GM19099 (cell line): ENCODE data around the gene ESYT2.
A peak's percentile ranks its signal among the peaks of the same experiment; 100 is the strongest.

Experiments
- POLR2A ChIP-seq: IDR thresholded peaks from 3 replicates; pipeline ENCODE4 v1.6.1; 2011; ENCODE audit warnings: low read depth; ENCODE audit not compliant: insufficient read length; ENCODE audit errors: extremely low read depth

ESYT2 gene, protein sequence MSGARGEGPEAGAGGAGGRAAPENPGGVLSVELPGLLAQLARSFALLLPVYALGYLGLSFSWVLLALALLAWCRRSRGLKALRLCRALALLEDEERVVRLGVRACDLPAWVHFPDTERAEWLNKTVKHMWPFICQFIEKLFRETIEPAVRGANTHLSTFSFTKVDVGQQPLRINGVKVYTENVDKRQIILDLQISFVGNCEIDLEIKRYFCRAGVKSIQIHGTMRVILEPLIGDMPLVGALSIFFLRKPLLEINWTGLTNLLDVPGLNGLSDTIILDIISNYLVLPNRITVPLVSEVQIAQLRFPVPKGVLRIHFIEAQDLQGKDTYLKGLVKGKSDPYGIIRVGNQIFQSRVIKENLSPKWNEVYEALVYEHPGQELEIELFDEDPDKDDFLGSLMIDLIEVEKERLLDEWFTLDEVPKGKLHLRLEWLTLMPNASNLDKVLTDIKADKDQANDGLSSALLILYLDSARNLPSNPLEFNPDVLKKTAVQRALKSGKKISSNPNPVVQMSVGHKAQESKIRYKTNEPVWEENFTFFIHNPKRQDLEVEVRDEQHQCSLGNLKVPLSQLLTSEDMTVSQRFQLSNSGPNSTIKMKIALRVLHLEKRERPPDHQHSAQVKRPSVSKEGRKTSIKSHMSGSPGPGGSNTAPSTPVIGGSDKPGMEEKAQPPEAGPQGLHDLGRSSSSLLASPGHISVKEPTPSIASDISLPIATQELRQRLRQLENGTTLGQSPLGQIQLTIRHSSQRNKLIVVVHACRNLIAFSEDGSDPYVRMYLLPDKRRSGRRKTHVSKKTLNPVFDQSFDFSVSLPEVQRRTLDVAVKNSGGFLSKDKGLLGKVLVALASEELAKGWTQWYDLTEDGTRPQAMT

DNA sequence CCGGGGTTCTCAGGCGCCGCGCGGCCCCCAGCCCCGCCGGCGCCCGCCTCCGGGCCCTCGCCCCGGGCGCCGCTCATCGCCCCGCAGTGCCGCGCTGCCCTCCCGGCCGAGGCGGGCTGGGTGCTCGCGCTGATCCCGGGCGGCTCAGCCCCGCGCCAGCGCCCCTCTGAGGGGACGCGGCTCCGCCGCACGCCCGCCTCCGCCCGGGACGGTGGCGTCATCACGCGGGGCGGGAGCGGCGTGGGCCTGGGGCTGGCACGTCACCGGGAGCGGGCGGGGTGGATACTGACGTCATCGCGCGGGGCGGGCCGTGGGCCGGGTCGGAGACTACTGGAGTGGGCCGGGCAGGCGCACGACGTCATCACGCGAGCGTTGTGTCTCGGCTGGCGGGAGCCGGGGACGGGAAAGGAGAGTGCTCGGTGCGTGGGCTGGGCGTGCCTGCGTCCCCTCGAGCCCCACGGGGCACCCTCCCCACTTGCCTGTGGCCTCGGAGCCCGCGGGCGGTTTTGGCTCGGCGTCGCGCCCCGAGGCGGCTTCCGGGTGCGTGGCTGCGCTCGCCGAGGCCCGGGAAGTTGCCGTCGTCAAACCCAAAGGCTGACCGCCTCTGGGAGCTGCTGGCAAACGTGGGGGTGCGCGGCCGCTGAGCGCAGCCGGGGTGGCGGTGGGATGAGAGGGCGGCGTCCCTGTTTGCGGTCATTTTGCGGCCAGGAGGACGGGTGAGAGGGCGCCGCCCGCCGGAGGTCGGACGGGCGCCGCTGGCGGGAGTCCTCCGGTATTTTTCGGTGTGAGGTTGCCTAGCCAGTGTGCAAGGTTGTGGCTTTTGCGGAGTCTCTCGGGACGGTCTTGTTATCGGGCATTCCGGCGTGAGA, at the start of gene ESYT2:
ESYT2 (minus strand) TSS at position 168 of the 869 bp plus-strand sequence; CDS start at position 77, 91 bp downstream.
- TF ChIP-seq POLR2A: peak; percentile 96

DNA sequence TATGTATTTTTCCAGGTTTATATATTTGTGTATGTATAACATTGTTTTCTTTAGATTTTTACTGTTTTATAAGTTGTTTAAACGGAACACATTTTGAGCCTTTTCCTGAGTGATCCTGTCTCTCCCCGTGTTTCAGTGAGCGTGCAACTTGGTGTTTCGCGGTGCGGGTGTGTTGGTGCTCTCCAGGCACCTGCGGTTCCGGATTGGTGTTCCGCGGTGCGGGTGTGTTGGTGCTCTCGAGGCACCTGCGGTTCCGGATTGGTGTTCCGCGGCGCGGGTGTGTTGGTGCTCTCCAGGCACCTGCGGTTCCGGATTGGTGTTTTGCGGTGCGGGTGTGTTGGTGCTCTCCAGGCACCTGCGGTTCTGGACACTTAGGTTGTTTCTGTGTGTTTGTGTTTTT, 47.7 kb upstream of the ESYT2 start:
- no peak for TF ChIP-seq POLR2A

DNA sequence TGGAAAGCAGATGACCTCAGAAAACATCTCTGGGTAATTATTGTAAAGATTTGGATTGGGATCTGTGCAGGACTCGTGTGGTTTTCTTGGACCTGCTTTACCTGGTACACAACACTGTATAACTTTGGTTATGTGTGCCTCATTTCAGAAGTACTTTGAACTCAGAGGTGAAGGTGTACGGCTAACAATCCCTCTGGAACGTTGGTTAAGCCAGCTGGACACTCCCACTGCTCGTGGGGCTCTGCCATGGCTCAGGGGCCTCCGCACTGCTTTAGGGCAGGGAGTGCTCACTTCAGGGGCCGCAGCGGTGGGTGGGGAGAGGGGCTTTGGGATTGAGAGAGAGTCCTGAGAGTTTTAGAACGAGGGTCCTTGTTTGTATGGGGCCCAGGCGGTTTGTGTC, 40.6 kb upstream of the ESYT2 start:
- TF ChIP-seq POLR2A: no peak

DNA sequence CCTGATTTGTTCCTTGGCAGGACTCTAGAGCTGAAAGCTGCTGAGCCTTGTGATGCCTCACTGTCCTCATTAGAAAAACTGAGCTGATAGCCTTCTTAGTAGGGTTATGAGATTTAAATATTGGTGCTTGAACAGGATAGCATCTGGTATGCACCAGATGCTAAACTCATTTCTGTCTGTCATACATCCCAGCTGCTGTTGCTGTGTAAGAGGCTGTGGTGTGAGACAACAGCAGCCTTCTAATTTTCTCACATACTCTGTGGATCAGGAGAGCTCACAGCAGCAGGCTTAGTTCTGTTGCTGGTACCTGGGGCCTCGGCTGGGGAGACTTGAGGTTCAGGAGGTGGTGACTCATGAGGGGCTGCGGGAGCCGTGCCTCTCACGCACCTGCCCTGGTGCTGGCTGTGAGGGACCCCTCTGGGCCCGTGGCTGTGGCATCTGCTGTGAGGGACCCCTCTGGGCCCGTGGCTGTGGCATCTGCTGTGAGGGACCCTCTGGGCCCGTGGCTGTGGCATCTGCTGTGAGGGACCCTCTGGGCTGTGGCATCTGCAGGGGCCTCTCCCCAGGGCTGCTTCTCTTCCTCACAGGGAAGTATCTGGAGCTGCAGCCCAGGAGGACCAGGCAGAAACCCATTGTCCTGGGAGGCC, 39.6 kb upstream of the ESYT2 start:
- TF ChIP-seq POLR2A: no peak

DNA sequence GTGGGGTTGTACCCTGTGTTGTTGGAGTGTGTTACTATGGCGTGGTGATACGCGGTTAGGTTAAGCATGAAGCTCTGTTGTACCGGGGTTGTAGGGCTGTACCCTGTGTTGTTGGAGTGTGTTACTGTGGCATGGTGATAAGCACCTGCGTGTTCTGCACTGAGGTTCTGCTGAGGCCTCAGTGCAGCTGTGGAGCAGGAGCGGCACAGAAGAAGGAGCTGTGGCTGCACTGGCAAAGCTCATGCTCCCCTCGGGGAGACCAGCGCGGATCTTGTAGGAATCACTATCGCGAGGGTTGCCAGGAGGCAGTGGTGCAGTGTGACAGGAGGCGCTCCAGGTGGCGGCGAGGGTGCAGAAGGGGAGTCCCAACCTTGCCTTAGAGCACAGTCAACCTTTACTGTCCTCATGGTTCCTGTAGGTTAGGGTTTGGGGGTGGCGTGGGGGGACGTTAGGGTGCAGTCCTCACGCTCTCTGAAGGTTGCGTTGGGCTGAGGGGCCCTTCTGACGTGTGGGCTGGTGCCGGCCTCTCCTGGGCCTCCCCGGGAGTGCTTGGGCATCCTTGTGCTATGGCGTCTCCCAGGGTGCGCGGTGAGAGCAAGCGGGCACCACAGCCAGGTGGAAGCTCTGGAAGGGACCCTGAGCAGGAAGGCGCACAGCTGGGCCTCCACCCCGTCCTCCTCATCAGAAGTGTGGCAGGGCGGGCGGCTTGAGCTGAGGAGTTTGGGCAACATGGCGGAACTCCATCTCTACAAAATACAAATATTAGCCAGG, 38.1 kb upstream of the ESYT2 start:
- TF ChIP-seq POLR2A: no peak

DNA sequence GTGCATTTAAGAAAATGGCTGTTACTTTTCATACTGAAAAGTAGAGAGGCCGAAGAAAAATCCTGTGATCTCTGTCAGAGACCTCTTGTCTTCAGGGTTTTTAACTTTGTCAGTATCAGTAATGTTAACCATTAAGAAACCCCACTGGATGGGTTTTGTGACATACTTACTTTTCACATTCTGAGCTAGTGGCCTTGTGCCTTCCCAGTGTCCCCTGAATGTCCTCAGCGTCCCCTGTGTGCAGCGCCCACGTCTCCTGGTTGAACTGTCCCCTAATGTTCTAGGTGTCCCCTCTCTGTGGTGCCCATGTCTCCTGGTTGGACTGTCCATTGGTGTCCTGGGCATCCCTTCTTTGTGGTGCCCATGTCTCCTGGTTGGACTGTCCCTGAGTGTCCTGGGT, 36.7 kb upstream of the ESYT2 start:
- no peak for TF ChIP-seq POLR2A

DNA sequence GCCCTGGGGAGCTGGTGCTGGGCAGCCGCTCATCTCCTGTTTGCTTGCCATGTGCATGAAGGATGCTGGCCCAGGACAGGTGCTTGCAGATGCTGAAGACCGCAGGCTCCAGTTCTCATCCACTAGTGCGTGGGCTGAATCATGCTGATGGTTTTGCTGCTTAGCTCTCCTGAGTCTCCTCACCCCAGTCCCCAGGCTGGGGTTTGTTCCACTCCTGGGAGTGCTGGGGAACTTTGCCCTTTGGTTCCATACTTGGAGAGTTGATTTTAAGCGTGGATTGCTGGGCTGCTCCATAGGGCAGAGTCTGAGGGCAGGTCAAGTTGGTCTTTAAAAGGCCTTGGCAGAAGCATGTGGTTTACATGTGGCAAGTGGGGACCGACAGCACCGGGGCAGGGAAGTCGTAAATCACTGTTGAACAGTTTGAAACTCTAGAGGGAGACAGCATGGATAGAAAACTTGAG, 36.2 kb upstream of the ESYT2 start:
- no peak for TF ChIP-seq POLR2A

DNA sequence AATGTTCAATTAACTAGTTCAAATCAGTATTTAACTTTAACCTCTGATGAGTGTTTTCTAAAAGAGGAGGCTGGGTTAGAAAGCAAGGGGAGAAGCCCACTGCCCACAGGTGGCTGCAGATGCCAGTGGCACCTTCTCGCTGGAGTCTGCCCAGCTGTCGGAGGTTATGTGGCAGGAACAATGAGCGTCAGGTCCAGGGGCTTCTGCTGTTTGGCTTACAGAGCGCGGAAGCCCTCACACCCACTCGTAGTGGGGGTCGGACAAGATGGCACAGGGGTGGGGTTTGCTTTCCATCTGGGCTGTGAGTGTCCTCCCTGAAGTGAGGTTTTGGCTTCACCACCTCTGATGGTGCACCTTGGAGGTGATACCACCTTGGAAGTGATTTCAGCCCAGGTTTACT, 35.5 kb upstream of the ESYT2 start:
- no peak for TF ChIP-seq POLR2A

DNA sequence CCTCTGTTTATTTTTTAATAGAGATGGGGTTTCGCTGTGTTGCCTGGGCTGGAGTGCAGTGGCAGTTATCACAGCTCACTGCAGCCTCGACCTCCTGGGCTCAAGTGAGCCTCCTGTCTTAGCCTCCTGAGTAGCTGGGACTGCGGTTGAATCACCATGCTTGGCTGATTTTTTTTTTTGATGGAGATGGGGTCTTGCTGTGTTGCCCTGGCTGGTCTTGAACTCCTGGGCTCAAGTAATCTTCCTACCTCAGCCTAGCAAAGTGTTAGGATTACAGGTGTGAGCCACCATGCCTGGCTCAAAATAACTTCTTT, 35.2 kb upstream of the ESYT2 start:
- no peak for TF ChIP-seq POLR2A

DNA sequence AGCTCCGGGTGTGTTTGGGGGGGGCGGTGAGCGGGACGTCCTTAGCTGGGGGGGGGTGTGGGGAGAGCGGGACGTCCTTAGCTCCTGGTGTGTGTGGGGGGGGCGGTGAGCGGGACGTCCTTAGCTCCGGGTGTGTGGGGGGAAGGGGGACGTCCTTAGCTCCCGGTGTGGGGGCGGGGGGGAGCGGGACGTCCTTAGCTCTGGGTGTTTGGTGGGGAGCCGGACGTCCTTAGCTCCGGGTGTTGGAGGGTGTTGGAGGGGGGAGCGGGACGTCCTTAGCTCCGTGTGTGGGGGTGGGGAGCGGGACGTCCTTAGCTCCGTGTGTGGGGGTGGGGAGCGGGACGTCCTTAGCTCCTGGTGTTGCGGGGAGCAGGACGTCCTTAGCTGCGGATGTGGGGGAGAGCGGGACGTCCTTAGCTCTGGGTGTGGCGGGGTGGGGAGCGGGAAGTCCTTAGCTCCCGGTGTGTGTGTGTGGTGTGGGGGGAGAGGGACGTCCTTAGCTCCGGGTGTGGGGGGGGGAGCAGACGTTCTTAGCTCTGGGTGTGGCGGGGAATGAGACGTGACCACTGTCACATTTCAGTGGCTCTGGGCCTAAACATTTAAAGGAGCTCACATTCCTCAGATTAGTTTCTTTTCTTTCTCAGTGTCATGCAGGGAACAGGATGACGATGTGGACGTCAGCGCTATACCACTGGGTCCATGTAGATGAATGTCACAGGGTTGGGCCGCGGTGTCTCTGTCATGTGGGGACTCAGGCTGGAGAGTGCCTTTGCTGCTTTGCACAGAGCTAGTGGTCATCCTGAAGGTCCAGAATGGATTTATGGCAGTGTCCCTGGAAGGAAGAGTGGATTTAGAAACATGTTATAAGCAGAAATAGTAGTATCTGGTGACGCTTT, 34.5 kb upstream of the ESYT2 start:
- no peak for TF ChIP-seq POLR2A

DNA sequence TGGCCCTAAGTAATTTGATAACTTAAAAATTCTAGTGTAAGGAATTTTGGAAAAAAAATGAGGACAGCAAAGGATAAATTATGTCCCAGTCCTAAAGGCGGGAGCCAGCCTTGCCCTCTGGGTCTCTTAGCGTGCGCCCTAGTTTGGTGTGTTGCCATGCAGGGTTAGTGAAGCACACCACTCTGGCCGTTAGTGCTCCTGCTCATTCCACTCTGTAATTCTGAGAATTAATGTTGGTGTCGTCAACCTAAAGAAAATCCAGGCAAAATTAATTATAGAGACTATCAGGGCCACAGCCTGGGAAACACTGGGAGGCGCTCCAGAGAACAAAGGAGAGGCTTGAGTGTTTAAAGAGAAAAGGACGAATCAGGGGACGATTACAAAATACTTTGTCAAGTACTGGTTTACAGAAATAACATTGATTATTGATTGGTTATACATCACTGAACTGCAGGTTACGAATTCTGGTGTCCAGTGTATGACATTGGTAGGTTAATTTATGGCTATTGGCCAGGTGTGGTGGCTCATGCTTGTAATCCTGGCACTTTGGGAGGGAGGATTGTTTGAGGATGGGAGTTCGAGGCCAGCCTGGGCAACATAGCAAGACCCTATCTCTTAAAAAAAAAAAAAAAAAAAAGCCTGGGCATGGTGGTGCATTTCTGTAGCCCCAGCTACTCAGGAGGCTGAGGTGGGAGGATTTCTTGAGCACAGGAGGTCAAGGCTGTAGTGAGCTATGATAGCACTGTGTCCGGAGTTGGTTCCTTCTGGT, 32.8 kb upstream of the ESYT2 start:
- no peak for TF ChIP-seq POLR2A
